Measurements from ENCODE around the gene OR51M1.

Gene OR51M1

GRCh38 chr11:5394091-5394490, 10.5 kb downstream of the OR51M1 start:
- DNase-seq, result no peak

GRCh38 chr11:5398936-5399335, 15.3 kb downstream of the OR51M1 start:
- DNase-seq, result no peak

DNA sequence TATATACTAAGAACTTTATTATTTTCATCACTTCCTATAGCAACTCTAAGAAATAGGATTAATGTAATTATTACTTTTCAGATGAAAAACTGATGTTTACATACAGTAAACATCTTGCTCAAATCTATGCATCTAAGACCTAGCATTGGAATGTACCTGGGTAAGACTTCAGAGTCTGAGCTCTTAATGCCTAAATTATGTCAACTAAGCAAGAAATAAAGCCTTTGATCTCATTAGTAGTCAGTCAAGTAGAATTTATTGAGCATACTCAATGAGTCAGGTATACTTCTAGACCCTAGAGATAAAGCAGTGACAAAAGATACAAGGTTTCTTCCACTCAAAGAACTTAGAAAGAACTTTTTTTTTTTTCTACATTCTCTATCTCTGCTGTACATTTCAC, 21.6 kb downstream of the OR51M1 start:
- DNase-seq, result no peak

- no peak for DNase-seq
Observed at GRCh38 chr11:5420993-5421392, 37.4 kb downstream of the OR51M1 start.

DNA sequence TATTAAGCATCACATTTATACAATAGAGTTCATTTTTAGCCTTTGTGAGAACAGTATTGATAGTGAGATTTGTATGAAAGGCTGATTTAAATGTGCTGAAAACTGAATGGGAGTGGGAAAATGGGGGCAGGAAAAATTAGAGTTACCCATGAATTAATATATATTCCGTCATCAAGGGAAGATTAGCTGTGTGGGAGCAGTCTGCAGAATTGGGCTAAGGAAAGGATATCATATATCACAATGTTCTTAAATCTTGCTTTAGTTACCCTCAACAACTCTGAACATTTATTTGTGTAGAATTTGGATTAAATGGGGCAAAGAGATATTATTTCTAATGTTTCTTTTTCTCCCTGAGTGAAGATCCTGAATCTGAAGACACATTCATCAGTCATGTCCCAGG, 38.2 kb downstream of the OR51M1 start, which contains the start of gene OR51Q1:
Gene OR51Q1 (plus strand): TSS at position 301 of the 400 bp plus-strand sequence. CDS start 90 bp downstream, at position 391.
- no peak for DNase-seq

DNA sequence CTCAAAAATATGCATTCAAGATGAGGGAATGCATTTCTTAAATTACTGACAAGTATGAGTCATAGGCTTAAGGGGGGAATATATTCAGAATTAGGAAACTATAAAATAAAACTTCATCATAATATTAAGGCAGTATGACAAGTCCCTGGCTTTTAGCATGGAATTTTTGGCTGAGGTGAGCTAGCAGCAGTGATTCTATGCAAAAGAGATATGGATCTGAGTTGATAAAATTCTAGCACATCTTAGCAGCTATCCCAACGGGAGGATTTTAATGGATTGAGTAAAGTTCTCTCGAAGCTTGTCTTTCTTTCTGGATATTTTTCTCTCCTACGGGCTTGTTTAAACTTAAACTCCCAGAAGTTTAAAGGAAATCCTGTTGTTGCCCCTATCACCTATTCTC, 39.5 kb downstream of the OR51M1 start:
- no peak for DNase-seq

GRCh38 chr11:5441414-5441813, 57.8 kb downstream of the OR51M1 start, which contains the start of gene OR51I1:
OR51I1 (minus strand) TSS chr11:5441514; CDS start chr11:5441514, 0 bp downstream.
- DNase-seq, result no peak
